ENCODE measurements around the gene NEGR1.

- no peak for TF ChIP-seq CTCF (IDR thresholded peaks at IDR 0.05; ENCODE audit: low read depth, low read length)
- no peak for TF ChIP-seq POLR2A (IDR thresholded peaks at IDR 0.05; ENCODE audit: extremely low read depth, insufficient read length)
Measured at GRCh38 chr1:71829346-71829745, 453.0 kb downstream of the NEGR1 start.

Measured in NB4 (cell line).